ENCODE results near the gene RAB6B. TPM values are rescaled to one million over a fixed set of nuclear protein-coding genes. Genes with fewer than 3 reads are reported as not detected.

The RAB6B gene
- total RNA-seq, 4 donors from 2014 or later: 1.7 to 16.4 (median 3.4) TPM

- no peak for TF ChIP-seq CTCF (IDR thresholded peaks at IDR 0.05)
- ATAC-seq (ENCODE audit: low FRiP score): no peak
- DNase-seq (ENCODE audit: low spot score): no peak
Observed at GRCh38 chr3:133878518-133878917, 17.2 kb downstream of the RAB6B start.

- no peak for TF ChIP-seq CTCF (IDR thresholded peaks at IDR 0.05)
- ATAC-seq (ENCODE audit: low FRiP score): no peak
- DNase-seq (ENCODE audit: low spot score): no peak
Observed at GRCh38 chr3:133877221-133877620, 18.5 kb downstream of the RAB6B start.

GRCh38 chr3:133874761-133875438 is 20.8 kb downstream of the RAB6B start:
- TF ChIP-seq CTCF (IDR thresholded peaks at IDR 0.05): no peak

GRCh38 chr3:133874344-133874743 is 21.3 kb downstream of the RAB6B start:
- DNase-seq (ENCODE audit: low spot score) (no peak), ATAC-seq (ENCODE audit: low FRiP score) (no peak)
- TF ChIP-seq CTCF (IDR thresholded peaks at IDR 0.05): no peak

More at GRCh38 chr3:133874761-133875438, 20.8 kb downstream of the RAB6B start:
- no peak for DNase-seq (ENCODE audit: low spot score)
- no peak for ATAC-seq (ENCODE audit: low FRiP score)

- DNase-seq (ENCODE audit: low spot score) (no peak), ATAC-seq (ENCODE audit: low FRiP score) (no peak)
- TF ChIP-seq CTCF (IDR thresholded peaks at IDR 0.05): no peak
Observed at GRCh38 chr3:133872781-133873180, 22.9 kb downstream of the RAB6B start.

GRCh38 chr3:133872161-133872560 is 23.5 kb downstream of the RAB6B start:
- no peak for DNase-seq (ENCODE audit: low spot score)
- TF ChIP-seq CTCF (IDR thresholded peaks at IDR 0.05): no peak
- no peak for ATAC-seq (ENCODE audit: low FRiP score)

GRCh38 chr3:133871368-133872090 is 24.2 kb downstream of the RAB6B start:
- no peak for ATAC-seq (ENCODE audit: low FRiP score)
- TF ChIP-seq CTCF (IDR thresholded peaks at IDR 0.05): no peak
- DNase-seq (ENCODE audit: low spot score): no peak

Measured in omental fat pad (tissue), 4 donors.